Fibroblast of lung (primary cell): Measurements from ENCODE around the gene TMEM11.

Experiments
- CTCF ChIP-seq, 2 donors: IDR thresholded peaks in 1 of 2; conservative IDR thresholded peaks in 1 of 2; 1 replicate in 1 of 2; 2 replicates in 1 of 2; pipeline ENCODE4 v1.5.1; 2011 to 2012; ENCODE audit warnings: low read length in 2 of 2, control low read depth in 1 of 2, inconsistent platforms in 1 of 2, low read depth in 1 of 2, mild to moderate bottlenecking in 1 of 2
- EZH2 ChIP-seq: IDR thresholded peaks from 2 replicates; pipeline ENCODE4 v1.5.1; 2012; ENCODE audit warnings: low read length, control low read depth, mild to moderate bottlenecking; ENCODE audit errors: missing control alignments

DNA sequence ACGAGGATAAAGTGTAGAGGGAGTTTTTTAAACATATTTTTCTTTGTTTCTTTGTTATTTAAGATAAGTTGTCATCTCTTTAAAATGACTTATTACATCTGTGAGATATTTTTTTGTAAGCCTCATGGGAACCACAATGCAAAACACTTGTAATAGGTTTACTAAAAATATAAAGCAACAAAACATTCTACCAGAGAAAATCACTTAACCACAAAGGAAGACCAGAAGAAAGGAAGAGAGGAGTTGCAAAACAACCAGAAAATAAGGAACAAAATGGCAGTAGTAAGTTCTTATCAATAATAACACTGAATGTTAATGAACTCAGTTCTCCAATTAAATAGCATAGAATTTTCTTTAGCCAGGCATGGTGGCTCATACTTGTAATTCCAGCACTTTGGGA lies 64.3 kb downstream of the TMEM11 start:
- TF ChIP-seq CTCF (conservative IDR thresholded peaks at IDR 0.05 in 1 of 2, IDR thresholded peaks at IDR 0.05 in 1 of 2; ENCODE audit: low read depth in 1 of 2, low read length in 2 of 2) (no peak), EZH2 (no peak)
